ENCODE data around the gene FAM89A. TPM values are rescaled to one million over a fixed set of nuclear protein-coding genes. Genes with fewer than 3 reads are reported as not detected.
"Not testable (repeated sequence)": the region's sequence is repeated elsewhere in the genome, so short reads cannot be mapped to it uniquely, and the experiment has no call there.

FAM89A gene
- total and polyA plus RNA-seq, 9 donors = 6.5 to 10.6 (median 9.2) TPM

DNA sequence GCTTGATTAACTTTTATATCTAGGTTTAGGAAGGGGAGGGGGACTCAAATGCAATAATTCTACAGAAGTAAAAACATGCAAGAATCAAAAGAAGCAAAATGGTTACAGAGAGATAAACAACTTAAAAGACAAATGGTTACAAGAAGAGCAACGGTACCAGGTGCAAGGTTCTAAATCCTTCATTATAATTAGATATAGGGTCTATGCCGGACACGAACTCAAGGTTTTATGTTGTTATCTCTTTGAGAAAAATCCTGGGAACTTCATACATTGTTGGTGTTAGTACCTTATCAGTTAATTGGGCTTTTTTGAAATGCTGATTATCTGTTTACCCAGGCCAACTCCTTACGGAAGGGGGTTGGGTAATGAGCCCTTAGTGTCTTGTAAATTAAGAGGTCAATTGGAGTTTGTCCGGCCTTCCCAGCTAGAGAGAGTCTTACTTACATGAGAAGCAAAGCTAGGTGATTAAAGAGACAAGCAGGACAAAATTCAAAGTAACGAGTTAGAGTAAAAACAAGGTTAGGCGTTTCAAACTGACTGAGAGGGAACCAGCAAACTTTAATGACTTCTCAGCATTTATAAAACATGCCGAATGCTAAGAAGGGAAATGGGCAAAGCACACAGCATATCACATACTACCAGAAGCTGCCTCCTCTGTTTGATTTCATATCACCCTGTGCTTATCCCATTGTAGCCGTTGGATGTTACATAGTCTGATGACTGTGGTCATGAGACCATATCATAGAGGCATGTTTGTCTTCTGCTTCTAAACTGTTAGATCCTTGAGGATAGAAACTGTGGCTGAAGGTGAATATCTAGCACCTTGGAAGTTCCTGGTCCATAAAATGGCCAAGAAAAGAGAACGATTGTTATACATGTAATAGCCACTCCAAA lies 55.2 kb downstream of the FAM89A start:
- not testable (repeated sequence) for H3K27ac ChIP-seq (ENCODE audit: low read length); H3K27me3 ChIP-seq (ENCODE audit: control insufficient read depth, insufficient read depth, low read length); H3K36me3 ChIP-seq (ENCODE audit: control insufficient read depth, insufficient read depth, low read length); H3K4me1 ChIP-seq (ENCODE audit: control insufficient read depth, insufficient read depth, low read length); DNase-seq; H3K4me3 ChIP-seq (ENCODE audit: low read length); H3K9me3 ChIP-seq (replicated peaks; ENCODE audit: control insufficient read depth, low read depth, low read length)
- 0% methylated on average over 1 of the region's 10 CpGs for WGBS (ENCODE audit: insufficient coverage)

- Histone ChIP-seq H3K27me3 (ENCODE audit: control insufficient read depth, insufficient read depth, low read length) (no peaks in the 10 kb centered on the region), H3K36me3 (ENCODE audit: control insufficient read depth, insufficient read depth, low read length) (peaks cover 7% of the 10 kb centered on the region)
- 100% methylated on average over 1 of the region's 5 CpGs for WGBS (ENCODE audit: insufficient coverage)
Measured at GRCh38 chr1:230983811-230984210, 56.2 kb downstream of the FAM89A start.

DNA sequence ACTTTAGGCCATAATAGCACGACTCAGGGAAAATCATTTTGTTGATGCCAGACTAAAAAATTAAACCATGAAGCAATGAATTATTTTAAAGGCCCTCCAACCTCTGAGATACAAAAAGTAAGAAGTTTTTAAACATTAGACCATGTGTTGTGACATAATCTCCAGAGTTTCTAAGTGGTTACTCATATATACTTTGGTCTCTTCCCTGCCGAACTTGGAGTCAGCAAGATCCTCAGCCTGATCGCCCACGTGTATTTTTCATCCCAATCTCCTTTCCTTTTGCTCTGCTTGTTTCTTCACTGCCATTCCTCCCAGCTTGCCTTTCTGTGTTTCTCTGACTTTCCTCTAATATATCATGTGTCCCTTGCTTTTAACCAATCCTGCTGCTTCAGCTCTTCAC lies 57.4 kb downstream of the FAM89A start:
- Histone ChIP-seq H3K27me3 (ENCODE audit: control insufficient read depth, insufficient read depth, low read length) (no peaks in the 10 kb centered on the region), H3K27ac (ENCODE audit: low read length) (no peak overlapping the region), H3K9me3 (replicated peaks; ENCODE audit: control insufficient read depth, low read depth, low read length) (no peaks in the 10 kb centered on the region), H3K36me3 (ENCODE audit: control insufficient read depth, insufficient read depth, low read length) (peaks cover 7% of the 10 kb centered on the region), H3K4me1 (ENCODE audit: control insufficient read depth, insufficient read depth, low read length) (peaks cover 4% of the 10 kb centered on the region), H3K4me3 (ENCODE audit: low read length) (no peak overlapping the region)
- WGBS (ENCODE audit: insufficient coverage) = 100% methylated on average over 3 of the region's 4 CpGs
- no peak for DNase-seq

More at GRCh38 chr1:230983811-230984210, 56.2 kb downstream of the FAM89A start:
- no peak overlapping the region for H3K27ac ChIP-seq (ENCODE audit: low read length)
- H3K9me3 ChIP-seq (replicated peaks; ENCODE audit: control insufficient read depth, low read depth, low read length) = no peaks in the 10 kb centered on the region
- no peaks in the 10 kb centered on the region for H3K4me1 ChIP-seq (ENCODE audit: control insufficient read depth, insufficient read depth, low read length)
- no peak overlapping the region for H3K4me3 ChIP-seq (ENCODE audit: low read length)
- no peak for DNase-seq

- peaks cover 11% of the 10 kb centered on the region for H3K36me3 ChIP-seq (ENCODE audit: control insufficient read depth, insufficient read depth, low read length)
- no peaks in the 10 kb centered on the region for H3K9me3 ChIP-seq (replicated peaks; ENCODE audit: control insufficient read depth, low read depth, low read length)
- 76% methylated on average over 4 of the region's 4 CpGs for WGBS (ENCODE audit: insufficient coverage)
- DNase-seq = no peak
- H3K4me3 ChIP-seq (ENCODE audit: low read length) = peak overlapping the region; percentile 74
- no peak overlapping the region for H3K27ac ChIP-seq (ENCODE audit: low read length)
- peaks cover 16% of the 10 kb centered on the region for H3K4me1 ChIP-seq (ENCODE audit: control insufficient read depth, insufficient read depth, low read length)
- no peaks in the 10 kb centered on the region for H3K27me3 ChIP-seq (ENCODE audit: control insufficient read depth, insufficient read depth, low read length)
Measured at GRCh38 chr1:230979952-230980351, 60.1 kb downstream of the FAM89A start.

DNA sequence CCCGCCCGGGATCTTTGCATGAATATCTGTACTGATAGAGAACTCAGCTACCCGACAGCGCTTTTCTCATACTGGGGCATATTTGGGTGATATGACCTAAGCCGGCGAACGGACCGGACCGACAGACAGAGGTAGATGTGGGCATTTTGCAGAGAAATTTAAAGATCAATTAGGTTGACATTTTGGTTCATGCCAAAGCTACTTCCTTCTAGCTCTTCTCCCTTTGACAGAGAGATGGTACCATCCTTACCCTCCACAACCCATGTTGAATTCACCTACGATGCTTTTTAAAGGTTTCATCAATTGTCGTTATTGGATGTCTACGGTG lies 60.7 kb downstream of the FAM89A start:
- Histone ChIP-seq H3K27me3 (ENCODE audit: control insufficient read depth, insufficient read depth, low read length) (no peaks in the 10 kb centered on the region), H3K27ac (ENCODE audit: low read length) (peak overlapping the region; percentile 29), H3K4me1 (ENCODE audit: control insufficient read depth, insufficient read depth, low read length) (peaks cover 16% of the 10 kb centered on the region), H3K4me3 (ENCODE audit: low read length) (peak overlapping the region; percentile 74), H3K36me3 (ENCODE audit: control insufficient read depth, insufficient read depth, low read length) (peaks cover 11% of the 10 kb centered on the region), H3K9me3 (replicated peaks; ENCODE audit: control insufficient read depth, low read depth, low read length) (no peaks in the 10 kb centered on the region)
- DNase-seq = no peak
- WGBS (ENCODE audit: insufficient coverage) = 8% methylated on average over 2 of the region's 12 CpGs

DNA sequence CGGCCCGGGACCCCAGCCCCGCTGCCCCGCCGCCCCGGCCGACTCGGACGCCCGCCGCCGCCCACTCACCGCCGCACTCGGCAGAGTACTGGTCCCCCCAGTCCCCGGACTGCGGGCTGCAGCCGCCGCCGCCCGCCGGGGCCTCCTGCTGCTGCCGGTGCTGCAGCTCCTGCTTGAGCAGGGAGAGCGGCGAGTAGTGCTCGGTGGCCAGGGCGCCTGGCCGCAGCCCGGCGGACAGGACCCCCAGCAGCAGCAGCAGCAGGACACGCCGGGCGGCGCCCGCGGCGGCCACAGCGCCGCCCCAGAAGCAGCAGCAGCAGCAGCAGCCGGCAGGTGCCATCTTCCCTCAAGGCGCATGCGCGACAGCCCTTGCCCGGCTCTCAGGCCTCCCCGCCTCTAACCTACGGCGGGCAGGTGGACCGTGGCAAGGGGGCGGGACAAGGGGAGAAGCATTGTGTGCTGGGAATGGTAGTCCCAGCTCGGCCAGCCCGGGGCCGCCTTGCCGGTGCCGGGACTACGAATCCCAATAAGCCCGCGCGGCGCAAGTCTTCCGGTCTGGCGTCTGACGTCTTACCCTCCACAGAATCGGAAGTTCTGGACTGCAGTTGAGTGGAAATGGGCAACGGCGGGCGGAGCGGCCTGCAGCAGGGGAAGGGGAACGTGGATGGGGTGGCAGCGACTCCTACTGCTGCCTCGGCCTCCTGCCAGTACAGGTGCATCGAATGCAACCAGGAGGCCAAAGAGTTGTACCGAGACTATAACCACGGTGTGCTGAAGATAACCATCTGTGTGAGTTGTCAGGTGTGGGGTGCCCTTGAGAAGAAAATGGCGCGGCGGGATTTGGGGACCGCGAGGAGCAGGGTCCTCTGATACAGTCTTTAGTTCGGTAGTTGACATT lies 61.3 kb downstream of the FAM89A start, which contains the start of the genes ARV1 and TTC13:
ARV1 (plus strand) TSS at position 604 of the 898 bp plus-strand sequence; CDS start at position 616, 12 bp downstream.
TTC13 (minus strand) TSS at position 371 of the 898 bp plus-strand sequence; CDS start at position 340, 31 bp downstream.
- peaks cover 11% of the 10 kb centered on the region for H3K36me3 ChIP-seq (ENCODE audit: control insufficient read depth, insufficient read depth, low read length)
- no peaks in the 10 kb centered on the region for H3K9me3 ChIP-seq (replicated peaks; ENCODE audit: control insufficient read depth, low read depth, low read length)
- peak within 1 kb of the TSS; percentile 74 for H3K4me3 ChIP-seq (ENCODE audit: low read length)
- H3K4me1 ChIP-seq (ENCODE audit: control insufficient read depth, insufficient read depth, low read length) = peaks cover 16% of the 10 kb centered on the region
- WGBS (ENCODE audit: insufficient coverage) = under 1% methylated on average over 77 of the region's 79 CpGs
- no peaks in the 10 kb centered on the region for H3K27me3 ChIP-seq (ENCODE audit: control insufficient read depth, insufficient read depth, low read length)
- peak; percentile 99 for DNase-seq
- H3K27ac ChIP-seq (ENCODE audit: low read length) = peak within 1 kb of the TSS; percentile 63

GRCh38 chr1:230977761-230978490 lies 62.1 kb downstream of the FAM89A start:
- Histone ChIP-seq H3K9me3 (replicated peaks; ENCODE audit: control insufficient read depth, low read depth, low read length) (no peaks in the 10 kb centered on the region), H3K27ac (ENCODE audit: low read length) (peak overlapping the region; percentile 63), H3K27me3 (ENCODE audit: control insufficient read depth, insufficient read depth, low read length) (no peaks in the 10 kb centered on the region), H3K4me3 (ENCODE audit: low read length) (peak overlapping the region; percentile 60), H3K4me1 (ENCODE audit: control insufficient read depth, insufficient read depth, low read length) (peaks cover 16% of the 10 kb centered on the region), H3K36me3 (ENCODE audit: control insufficient read depth, insufficient read depth, low read length) (peaks cover 11% of the 10 kb centered on the region)
- WGBS (ENCODE audit: insufficient coverage) = under 1% methylated on average over 47 of the region's 52 CpGs
- DNase-seq = peak; percentile 39

- Histone ChIP-seq H3K9me3 (replicated peaks; ENCODE audit: control insufficient read depth, low read depth, low read length) (no peaks in the 10 kb centered on the region), H3K4me1 (ENCODE audit: control insufficient read depth, insufficient read depth, low read length) (peaks cover 16% of the 10 kb centered on the region), H3K4me3 (ENCODE audit: low read length) (peak overlapping the region; percentile 60), H3K27me3 (ENCODE audit: control insufficient read depth, insufficient read depth, low read length) (no peaks in the 10 kb centered on the region), H3K36me3 (ENCODE audit: control insufficient read depth, insufficient read depth, low read length) (peaks cover 11% of the 10 kb centered on the region), H3K27ac (ENCODE audit: low read length) (peak overlapping the region; percentile 63)
- WGBS (ENCODE audit: insufficient coverage) = 80% methylated on average over 1 of the region's 14 CpGs
- DNase-seq = peak; percentile 30
Measured at GRCh38 chr1:230976825-230977747, 63.0 kb downstream of the FAM89A start.

DNA sequence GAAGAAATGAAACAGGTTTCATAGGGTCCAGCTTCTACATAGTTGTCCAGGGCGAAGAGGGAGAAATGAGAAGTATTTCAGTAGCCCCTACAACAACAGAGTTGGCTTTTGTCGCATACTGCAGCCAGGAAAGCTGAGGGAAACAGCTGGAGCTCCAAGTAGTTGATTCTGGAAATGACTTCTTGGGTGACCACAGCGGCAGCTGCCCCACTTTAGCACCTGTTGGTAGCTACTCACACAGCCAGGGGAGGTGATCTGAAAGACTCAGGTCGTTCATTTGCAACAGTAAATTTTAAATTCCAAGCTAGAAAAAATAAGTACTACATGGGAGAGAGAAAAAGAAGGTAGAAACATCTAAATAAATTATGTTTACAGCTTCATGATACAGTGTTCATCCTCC lies 63.7 kb downstream of the FAM89A start:
- Histone ChIP-seq H3K27ac (ENCODE audit: low read length) (peak overlapping the region; percentile 44), H3K36me3 (ENCODE audit: control insufficient read depth, insufficient read depth, low read length) (peaks cover 11% of the 10 kb centered on the region), H3K4me3 (ENCODE audit: low read length) (no peak overlapping the region), H3K9me3 (replicated peaks; ENCODE audit: control insufficient read depth, low read depth, low read length) (no peaks in the 10 kb centered on the region), H3K27me3 (ENCODE audit: control insufficient read depth, insufficient read depth, low read length) (no peaks in the 10 kb centered on the region), H3K4me1 (ENCODE audit: control insufficient read depth, insufficient read depth, low read length) (peaks cover 16% of the 10 kb centered on the region)
- DNase-seq = no peak
- WGBS (ENCODE audit: insufficient coverage) = 77% methylated on average over 2 of the region's 4 CpGs

Measured in muscle of leg (tissue), 11 donors.